Activated CD4-positive, alpha-beta T cell treated with anti-CD3 and anti-CD28 coated beads for 24 hours (primary cell): ENCODE data around the gene OBP2B.

Source experiments
- DNase-seq, 2 donors: peaks; one replicate each; pipeline ENCODE4 v3.0.0-alpha.2; 2020; ENCODE audit warnings: low read depth in 2 of 2

The OBP2B gene

GRCh38 chr9:133167096-133167730 is 41.8 kb downstream of the OBP2B start:
- no peak for DNase-seq

DNA sequence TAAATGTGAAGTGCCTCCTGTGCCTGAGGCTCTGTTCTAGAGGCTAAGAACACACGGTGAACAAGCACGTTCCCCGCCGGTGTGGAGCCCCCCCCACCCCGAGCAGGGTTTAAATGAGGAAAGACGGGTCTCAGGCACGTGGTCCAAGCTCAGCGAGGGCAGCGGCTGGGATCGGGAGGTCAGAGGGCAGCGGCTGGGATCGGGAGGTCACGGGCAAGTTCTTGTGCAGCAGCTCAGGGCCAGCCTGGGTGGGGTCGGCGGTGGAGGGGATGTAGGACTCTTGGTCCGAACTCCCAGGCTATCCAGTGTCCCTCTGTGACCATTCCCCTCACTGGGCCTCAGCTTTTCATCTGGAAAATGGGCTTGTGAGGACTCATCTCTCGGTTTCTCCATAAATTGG is 42.7 kb downstream of the OBP2B start:
- no peak for DNase-seq

DNA sequence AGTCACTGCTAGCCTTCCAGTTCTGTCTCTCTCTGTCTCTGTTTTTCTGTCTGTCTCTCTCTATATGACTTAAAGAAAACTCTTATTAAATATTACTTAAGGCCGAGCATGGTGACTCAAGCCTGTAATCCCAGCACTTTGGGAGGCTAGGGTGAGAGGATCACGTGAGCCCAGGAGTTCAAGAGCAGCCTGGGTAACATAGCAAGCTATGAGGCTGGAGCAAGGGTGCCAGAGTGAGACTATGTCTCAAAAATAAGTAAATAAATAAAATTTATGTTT is 43.7 kb downstream of the OBP2B start:
- DNase-seq = no peak

DNA sequence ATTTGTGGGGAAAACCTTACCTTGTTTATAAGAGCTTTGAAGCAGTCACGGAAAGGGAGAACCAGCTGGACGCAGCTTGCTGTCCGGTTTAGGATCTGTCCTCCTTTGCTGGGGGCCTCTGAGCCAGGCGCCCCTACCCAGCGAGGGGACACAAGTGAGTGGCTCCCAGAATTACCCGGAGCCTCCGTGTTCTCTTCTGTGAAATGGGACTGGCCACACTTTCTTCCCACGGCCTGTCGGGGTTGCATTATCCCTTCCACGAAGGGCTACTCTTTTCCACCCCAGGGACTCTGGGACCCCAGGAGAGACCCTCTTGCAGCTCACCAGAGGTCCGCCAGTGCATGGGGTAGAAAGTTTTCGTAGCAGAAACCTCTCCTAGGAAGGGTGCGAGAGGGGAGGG is 44.9 kb downstream of the OBP2B start:
- no peak for DNase-seq

GRCh38 chr9:133163504-133164172 is 45.4 kb downstream of the OBP2B start, which contains the start of gene GBGT1:
Gene GBGT1, minus strand, starts transcription at chr9:133163914. Its CDS starts 1,502 bp downstream, at chr9:133162412.
- DNase-seq = no peak

- DNase-seq = no peak
These were observed 46.1 kb downstream of the OBP2B start for GRCh38 chr9:133162861-133163503.

- DNase-seq = no peak
These were observed 47.5 kb downstream of the OBP2B start for GRCh38 chr9:133161547-133161950.

- DNase-seq = no peak
These were observed 48.1 kb downstream of the OBP2B start for GRCh38 chr9:133160742-133161546.

DNA sequence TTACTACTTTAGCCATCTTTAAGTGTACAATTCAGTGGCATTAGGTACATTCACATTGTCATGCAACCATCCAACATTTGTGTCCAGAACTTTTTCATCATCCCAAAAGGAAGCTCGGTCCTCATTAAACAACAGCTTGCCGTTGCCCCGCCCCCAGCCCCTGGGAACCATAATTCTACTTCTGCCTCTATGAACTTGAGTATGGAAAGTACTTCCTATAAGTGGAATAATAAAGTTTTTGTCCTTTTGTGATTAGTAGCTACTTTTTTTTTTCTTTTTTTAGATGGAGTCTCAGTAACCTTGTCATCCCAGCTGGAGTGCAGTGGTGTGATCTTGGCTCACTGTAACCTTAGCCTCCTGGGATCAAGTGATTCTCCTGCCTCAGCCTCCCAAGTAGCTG is 50.4 kb downstream of the OBP2B start:
- no peak for DNase-seq
